OCI-LY1 (cell line): ENCODE data around the gene SLC25A34.

Experiments
- H2AFZ ChIP-seq: fragments of 200-600 bp; sonication (generic), shearing (Covaris generic); 2 replicates; pipeline ENCODE4 v1.6.0; 2014; ENCODE audit warnings: antibody characterized with exemption, mild to moderate bottlenecking, low read length
- H3F3A ChIP-seq: fragments of 200-600 bp; sonication (generic), shearing (Covaris generic); 2 replicates; pipeline ENCODE4 v1.6.0; 2014; ENCODE audit warnings: mild to moderate bottlenecking, antibody characterized with exemption, low read length, moderate library complexity; ENCODE audit not compliant: insufficient read depth
- H3K27ac ChIP-seq: fragments of 200-600 bp; sonication (generic); 2 replicates; pipeline ENCODE4 v1.5.1; 2014; ENCODE audit warnings: low read length, mixed run types, mild to moderate bottlenecking, low read depth; ENCODE audit not compliant: poor library complexity, severe bottlenecking
- H3K27me3 ChIP-seq: fragments of 200-600 bp; sonication (generic); 2 replicates; pipeline ENCODE4 v1.6.0; 2014; ENCODE audit warnings: antibody characterized with exemption, mild to moderate bottlenecking, low read length, moderate library complexity; ENCODE audit not compliant: insufficient read depth
- H3K36me3 ChIP-seq: fragments of 200-600 bp; sonication (generic); 2 replicates; pipeline ENCODE4 v1.6.1; 2014; ENCODE audit warnings: mild to moderate bottlenecking, antibody characterized with exemption, low read length, moderate library complexity, mixed read lengths; ENCODE audit not compliant: insufficient read depth
- H3K4me1 ChIP-seq: fragments of 200-600 bp; sonication (generic); 2 replicates; pipeline ENCODE4 v1.5.1; 2014; ENCODE audit warnings: mild to moderate bottlenecking, low read length, moderate library complexity; ENCODE audit not compliant: insufficient read depth, severe bottlenecking
- H3K4me2 ChIP-seq: fragments of 200-600 bp; sonication (generic), shearing (Covaris generic); 2 replicates; pipeline ENCODE4 v1.6.1; 2014; ENCODE audit warnings: low read length
- H3K4me3 ChIP-seq: fragments of 200-600 bp; sonication (generic); 2 replicates; pipeline ENCODE4 v1.5.1; 2014; ENCODE audit warnings: low read length, low read depth, mild to moderate bottlenecking, mixed read lengths; ENCODE audit not compliant: poor library complexity, severe bottlenecking
- H3K79me2 ChIP-seq: fragments of 200-600 bp; shearing (Covaris generic); 2 replicates; pipeline ENCODE4 v1.6.1; 2016; ENCODE audit warnings: mixed run types, low read length, mixed read lengths; ENCODE audit not compliant: insufficient read depth
- H3K9ac ChIP-seq: fragments of 200-600 bp; sonication (generic), shearing (Covaris generic); 2 replicates; pipeline ENCODE4 v1.6.1; 2014; ENCODE audit warnings: mild to moderate bottlenecking, low read length, mixed read lengths
- H3K9me2 ChIP-seq: fragments of 200-600 bp; sonication (generic), shearing (Covaris generic); 2 replicates; pipeline ENCODE4 v1.6.1; 2014; ENCODE audit warnings: low read depth, mild to moderate bottlenecking, low read length, mixed read lengths
- H3K9me3 ChIP-seq: fragments of 200-600 bp; shearing (Covaris generic); 2 replicates; pipeline ENCODE4 v1.6.1; 2014; ENCODE audit warnings: low read length, mixed read lengths
- H4K20me1 ChIP-seq: fragments of 200-600 bp; sonication (generic), shearing (Covaris generic); 2 replicates; pipeline ENCODE4 v1.6.0; 2016; ENCODE audit warnings: mild to moderate bottlenecking, low read length; ENCODE audit not compliant: insufficient read depth
- EZH2 ChIP-seq: fragments of 200-600 bp; sonication (generic), shearing (Covaris generic); IDR thresholded peaks from 2 replicates; pipeline ENCODE4 v1.8.0; 2017; ENCODE audit warnings: borderline replicate concordance, mixed run types, mild to moderate bottlenecking, antibody characterized with exemption, low read length, moderate library complexity, mixed read lengths
- TF ChIP-seq, protein P1 (sequence below): fragments of 200-600 bp; sonication (generic), shearing (Covaris generic); IDR thresholded peaks from 2 replicates; pipeline ENCODE4 v1.5.1; 2017; ENCODE audit warnings: mild to moderate bottlenecking, antibody characterized with exemption, low read length, moderate library complexity, mixed read lengths

Gene SLC25A34

GRCh38 chr1:15734296-15734695 lies 1.8 kb upstream of the SLC25A34 start:
- Histone ChIP-seq H3K27me3 (no peaks in the 10 kb centered on the region), H3K4me3 (no peak overlapping the region), H3K4me2 (no peak overlapping the region)

GRCh38 chr1:15734901-15735300 lies 1.2 kb upstream of the SLC25A34 start:
- H3K27ac ChIP-seq: no peak overlapping the region
- H2AFZ ChIP-seq: no peak overlapping the region
- no peaks in the 10 kb centered on the region for H3K4me1 ChIP-seq

More at GRCh38 chr1:15734296-15734695, 1.8 kb upstream of the SLC25A34 start:
- TF ChIP-seq, protein P1, sequence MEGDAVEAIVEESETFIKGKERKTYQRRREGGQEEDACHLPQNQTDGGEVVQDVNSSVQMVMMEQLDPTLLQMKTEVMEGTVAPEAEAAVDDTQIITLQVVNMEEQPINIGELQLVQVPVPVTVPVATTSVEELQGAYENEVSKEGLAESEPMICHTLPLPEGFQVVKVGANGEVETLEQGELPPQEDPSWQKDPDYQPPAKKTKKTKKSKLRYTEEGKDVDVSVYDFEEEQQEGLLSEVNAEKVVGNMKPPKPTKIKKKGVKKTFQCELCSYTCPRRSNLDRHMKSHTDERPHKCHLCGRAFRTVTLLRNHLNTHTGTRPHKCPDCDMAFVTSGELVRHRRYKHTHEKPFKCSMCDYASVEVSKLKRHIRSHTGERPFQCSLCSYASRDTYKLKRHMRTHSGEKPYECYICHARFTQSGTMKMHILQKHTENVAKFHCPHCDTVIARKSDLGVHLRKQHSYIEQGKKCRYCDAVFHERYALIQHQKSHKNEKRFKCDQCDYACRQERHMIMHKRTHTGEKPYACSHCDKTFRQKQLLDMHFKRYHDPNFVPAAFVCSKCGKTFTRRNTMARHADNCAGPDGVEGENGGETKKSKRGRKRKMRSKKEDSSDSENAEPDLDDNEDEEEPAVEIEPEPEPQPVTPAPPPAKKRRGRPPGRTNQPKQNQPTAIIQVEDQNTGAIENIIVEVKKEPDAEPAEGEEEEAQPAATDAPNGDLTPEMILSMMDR: no peak
- TF ChIP-seq EZH2: no peak
- Histone ChIP-seq H3K9me2 (no peaks in the 10 kb centered on the region), H3K9ac (no peak overlapping the region), H2AFZ (no peak overlapping the region), H3K4me1 (no peaks in the 10 kb centered on the region), H4K20me1 (no peaks in the 10 kb centered on the region), H3F3A (no peaks in the 10 kb centered on the region), H3K27ac (no peak overlapping the region), H3K79me2 (no peaks in the 10 kb centered on the region), H3K9me3 (no peaks in the 10 kb centered on the region), H3K36me3 (peaks cover 38% of the 10 kb centered on the region)

GRCh38 chr1:15735304-15736037 lies 587 bp upstream of the SLC25A34 start:
- H3K4me3 ChIP-seq: no peak overlapping the region
- no peaks in the 10 kb centered on the region for H4K20me1 ChIP-seq
- H3K4me2 ChIP-seq: no peak overlapping the region
- no peak overlapping the region for H3K9ac ChIP-seq
- H3K9me2 ChIP-seq: no peaks in the 10 kb centered on the region
- H3K27me3 ChIP-seq: no peaks in the 10 kb centered on the region
- H3K36me3 ChIP-seq: peaks cover 31% of the 10 kb centered on the region
- H3K79me2 ChIP-seq: no peaks in the 10 kb centered on the region
- H3K9me3 ChIP-seq: no peaks in the 10 kb centered on the region
- H3K4me1 ChIP-seq: no peaks in the 10 kb centered on the region
- no peak overlapping the region for H2AFZ ChIP-seq
- no peaks in the 10 kb centered on the region for H3F3A ChIP-seq
- TF ChIP-seq, protein P1: no peak
- no peak for TF ChIP-seq EZH2
- no peak overlapping the region for H3K27ac ChIP-seq

More at GRCh38 chr1:15734901-15735300, 1.2 kb upstream of the SLC25A34 start:
- H4K20me1 ChIP-seq: no peaks in the 10 kb centered on the region
- H3K9me2 ChIP-seq: no peaks in the 10 kb centered on the region
- TF ChIP-seq, protein P1: no peak
- no peak for TF ChIP-seq EZH2
- peaks cover 34% of the 10 kb centered on the region for H3K36me3 ChIP-seq
- no peak overlapping the region for H3K4me2 ChIP-seq
- H3K27me3 ChIP-seq: no peaks in the 10 kb centered on the region
- no peak overlapping the region for H3K9ac ChIP-seq
- H3K79me2 ChIP-seq: no peaks in the 10 kb centered on the region
- H3K9me3 ChIP-seq: no peaks in the 10 kb centered on the region
- H3K4me3 ChIP-seq: no peak overlapping the region
- H3F3A ChIP-seq: no peaks in the 10 kb centered on the region
